GM23338 (cell line): ENCODE measurements around the gene SC5D. TPM values are rescaled to one million over a fixed set of nuclear protein-coding genes. Genes with fewer than 3 reads are reported as not detected.

Source experiments
- ATAC-seq: fragments of 200-7000 bp; cut with Tn5 transposase; 3 replicates; pipeline ENCODE4 v1.9.1; 2020
- DNase-seq: peaks from one replicate; pipeline ENCODE4 v3.0.0-alpha.2; 2015; ENCODE audit warnings: low spot score
- H2AFZ ChIP-seq: fragments of 200-600 bp; sonication (generic); 2 replicates; pipeline ENCODE4 v1.8.0; 2016; ENCODE audit warnings: antibody characterized with exemption, mild to moderate bottlenecking, moderate library complexity
- H3F3A ChIP-seq: fragments of 200-600 bp; sonication (generic); replicated peaks from 2 replicates; pipeline ENCODE4 v1.8.0; 2017; ENCODE audit warnings: antibody characterized with exemption, mixed run types, low read depth
- H3K27ac ChIP-seq: fragments of 200-600 bp; sonication (generic); 2 replicates; pipeline ENCODE4 v1.6.1; 2016; ENCODE audit warnings: low read depth
- H3K27me3 ChIP-seq: fragments of 200-600 bp; sonication (generic); 2 replicates; pipeline ENCODE4 v1.8.0; 2016; ENCODE audit warnings: mild to moderate bottlenecking, mixed run types, moderate library complexity; ENCODE audit not compliant: insufficient read depth
- H3K36me3 ChIP-seq: fragments of 200-600 bp; sonication (generic); 2 replicates; pipeline ENCODE4 v1.8.0; 2016; ENCODE audit warnings: mild to moderate bottlenecking; ENCODE audit not compliant: insufficient read depth
- H3K4me1 ChIP-seq: fragments of 200-600 bp; sonication (generic); 2 replicates; pipeline ENCODE4 v1.8.0; 2016; ENCODE audit warnings: mild to moderate bottlenecking, moderate library complexity; ENCODE audit not compliant: insufficient read depth
- H3K4me2 ChIP-seq: fragments of 200-600 bp; sonication (generic); 2 replicates; pipeline ENCODE4 v1.7.1; 2017; ENCODE audit warnings: mixed run types
- H3K4me3 ChIP-seq: fragments of 200-600 bp; sonication (generic); 2 replicates; pipeline ENCODE4 v1.6.1; 2016; ENCODE audit warnings: mixed run types
- H3K79me2 ChIP-seq: fragments of 200-600 bp; sonication (generic); replicated peaks from 2 replicates; pipeline ENCODE4 v1.8.0; 2017; ENCODE audit warnings: mild to moderate bottlenecking; ENCODE audit not compliant: insufficient read depth
- H3K9me2 ChIP-seq: fragments of 200-600 bp; sonication (generic); 2 replicates; pipeline ENCODE4 v1.8.0; 2017; ENCODE audit not compliant: insufficient read depth
- H4K20me1 ChIP-seq: fragments of 200-600 bp; sonication (generic); replicated peaks from 2 replicates; pipeline ENCODE4 v1.8.0; 2017; ENCODE audit warnings: mild to moderate bottlenecking; ENCODE audit not compliant: insufficient read depth
- H3K27ac Mint-ChIP-seq: 2 replicates; pipeline ENCODE4 v1.8.0; 2020; ENCODE audit warnings: inconsistent platforms, mild to moderate bottlenecking, moderate library complexity, mixed read lengths
- H3K27me3 Mint-ChIP-seq: 3 replicates; pipeline ENCODE4 v1.8.0; 2022; ENCODE audit warnings: low read depth, mild to moderate bottlenecking, moderate library complexity, mixed read lengths, inconsistent platforms; ENCODE audit not compliant: insufficient read depth, poor library complexity
- H3K36me3 Mint-ChIP-seq: 3 replicates; pipeline ENCODE4 v1.8.0; 2021; ENCODE audit warnings: low read depth, mild to moderate bottlenecking, inconsistent platforms, moderate library complexity, mixed read lengths
- H3K4me1 Mint-ChIP-seq: 3 replicates; pipeline ENCODE4 v1.8.0; 2020; ENCODE audit warnings: mild to moderate bottlenecking, inconsistent platforms, mixed read lengths
- H3K4me3 Mint-ChIP-seq: 3 replicates; pipeline ENCODE4 v1.8.0; 2021; ENCODE audit warnings: moderate library complexity, mild to moderate bottlenecking, inconsistent platforms, mixed read lengths
- H3K9me3 Mint-ChIP-seq: 3 replicates; pipeline ENCODE4 v1.8.0; 2020; ENCODE audit warnings: moderate library complexity, mild to moderate bottlenecking, inconsistent platforms, mixed read lengths
- CREB1 ChIP-seq: fragments of 250-450 bp; sonication (Bioruptor Pico); IDR thresholded peaks from 2 replicates; pipeline ENCODE4 v1.5.0; 2020; ENCODE audit warnings: low read depth, mild to moderate bottlenecking, moderate library complexity
- EZH2 ChIP-seq: fragments of 200-600 bp; sonication (generic); IDR thresholded peaks from one replicate; pipeline ENCODE4 v1.8.0; 2017; ENCODE audit warnings: antibody characterized with exemption, mild to moderate bottlenecking, low read depth; ENCODE audit not compliant: unreplicated experiment
- JUNB ChIP-seq: IDR thresholded peaks from one replicate; pipeline ENCODE4 v1.6.1; 2016; ENCODE audit warnings: antibody characterized with exemption; ENCODE audit not compliant: unreplicated experiment
- NANOG ChIP-seq: IDR thresholded peaks from 2 replicates; pipeline ENCODE4 v1.6.1; 2016; ENCODE audit warnings: antibody characterized with exemption, borderline replicate concordance
- REST ChIP-seq: IDR thresholded peaks from one replicate; pipeline ENCODE4 v1.6.1; 2018; ENCODE audit warnings: antibody characterized with exemption; ENCODE audit not compliant: unreplicated experiment
- STAT1 ChIP-seq: IDR thresholded peaks from one replicate; pipeline ENCODE4 v1.6.1; 2016; ENCODE audit warnings: antibody characterized with exemption; ENCODE audit not compliant: unreplicated experiment
- ZNF114 ChIP-seq: fragments of 250-450 bp; sonication (Bioruptor Pico); IDR thresholded peaks from 2 replicates; pipeline ENCODE4 v1.5.0; 2020; ENCODE audit warnings: mild to moderate bottlenecking, moderate library complexity
- ZNF331 ChIP-seq: fragments of 250-450 bp; sonication (Bioruptor Pico); IDR thresholded peaks from 2 replicates; pipeline ENCODE4 v1.5.0; 2020; ENCODE audit warnings: low read depth, mild to moderate bottlenecking, moderate library complexity
- ZNF462 ChIP-seq: fragments of 250-450 bp; sonication (Bioruptor Pico); IDR thresholded peaks from 2 replicates; pipeline ENCODE4 v1.5.0; 2020; ENCODE audit warnings: mild to moderate bottlenecking, moderate library complexity
- polyA plus RNA-seq: library from polyadenylated mRNA; unstranded; fragments of >200 nt; fragmentation: Nextera tagmentation; extraction: Ambion mirVana; gene quantifications from 2 replicates; pipeline ENCODE4 v1.2.1, GENCODE V29; 2016
- total RNA-seq: library from RNA; depleted of rRNA; stranded (reverse); fragments of >200 nt; shearing (Covaris generic); gene quantifications from 2 replicates; pipeline ENCODE4 v1.2.3, GENCODE V29; 2014

The SC5D gene
- total and polyA plus RNA-seq, 2 experiments from 2014 or later, result 79.0 to 138 TPM

GRCh38 chr11:121299417-121299816 lies 6.8 kb downstream of the SC5D start:
- H3K27ac ChIP-seq, result 0 out of 2 replicates have a peak overlapping the region, but pooled peaks have one; percentile 1
- peaks cover 96% of the 10 kb centered on the region for H3K79me2 ChIP-seq
- Mint-ChIP-seq H3K9me3 (no peaks in the 10 kb centered on the region), H3K27ac (no peak overlapping the region), H3K36me3 (peaks cover 18% of the 10 kb centered on the region), H3K27me3 (peaks cover 6% of the 10 kb centered on the region), H3K4me3 (no peak overlapping the region), H3K4me1 (peaks cover 66% of the 10 kb centered on the region)
- no peaks in the 10 kb centered on the region for H3K27me3 ChIP-seq
- TF ChIP-seq STAT1 (no peak), REST (no peak), JUNB (no peak), ZNF114 (CRISPR knock-in tag) (no peak), ZNF331 (CRISPR knock-in tag) (no peak), CREB1 (CRISPR knock-in tag) (no peak), NANOG (no peak), ZNF462 (no peak), EZH2 (no peak)
- H3K4me2 ChIP-seq, result no peak overlapping the region
- DNase-seq (no peak), ATAC-seq (no peak)
- H2AFZ ChIP-seq, result no peak overlapping the region
- no peak overlapping the region for H3K4me3 ChIP-seq
- H3K36me3 ChIP-seq, result peaks cover 11% of the 10 kb centered on the region; the same call in 1 of the 2 replicates
- no peaks in the 10 kb centered on the region; the same call in 1 of the 2 replicates for H4K20me1 ChIP-seq
- H3F3A ChIP-seq, result 0 out of 2 replicates have a peak, but pooled peaks cover 3% of the 10 kb centered on the region
- peaks cover 56% of the 10 kb centered on the region for H3K4me1 ChIP-seq
- no peaks in the 10 kb centered on the region for H3K9me2 ChIP-seq
